Smooth muscle cell (in vitro differentiated cells): ENCODE results near the gene PTPN20. TPM values are rescaled to one million over a fixed set of nuclear protein-coding genes. Genes with fewer than 3 reads are reported as not detected.

ENCODE experiments used
- DNase-seq: peaks from one replicate; lab custom pipeline; 2025; ENCODE audit not compliant: unreplicated experiment; lab: John Stamatoyannopoulos, UW
- H2AFZ ChIP-seq: fragments of 200-600 bp; sonication (generic); 2 replicates; pipeline ENCODE4 v1.6.0; 2016; ENCODE audit warnings: antibody characterized with exemption, low read depth, mild to moderate bottlenecking
- H3F3A ChIP-seq: fragments of 200-600 bp; sonication (generic); 2 replicates; pipeline ENCODE4 v1.6.0; 2017; ENCODE audit warnings: antibody characterized with exemption, low read depth
- H3K27ac ChIP-seq: fragments of 200-600 bp; sonication (generic); 2 replicates; pipeline ENCODE4 v1.5.1; 2016; ENCODE audit warnings: low read depth, mild to moderate bottlenecking
- H3K27me3 ChIP-seq: fragments of 200-600 bp; sonication (generic); 2 replicates; pipeline ENCODE4 v1.6.1; 2016; ENCODE audit warnings: low read depth, mild to moderate bottlenecking
- H3K36me3 ChIP-seq: fragments of 200-600 bp; sonication (generic); 2 replicates; pipeline ENCODE4 v1.5.1; 2016; ENCODE audit warnings: low read depth
- H3K4me1 ChIP-seq: fragments of 200-600 bp; sonication (generic); 2 replicates; pipeline ENCODE4 v1.5.1; 2016; ENCODE audit warnings: low read depth
- H3K4me2 ChIP-seq: fragments of 200-600 bp; sonication (generic); 2 replicates; pipeline ENCODE4 v1.6.0; 2016; ENCODE audit warnings: mild to moderate bottlenecking
- H3K4me3 ChIP-seq: fragments of 200-600 bp; sonication (generic); 2 replicates; pipeline ENCODE4 v1.5.1; 2016; ENCODE audit warnings: mild to moderate bottlenecking
- H3K79me2 ChIP-seq: fragments of 200-600 bp; sonication (generic); 2 replicates; pipeline ENCODE4 v1.6.0; 2016; ENCODE audit warnings: low read depth, mild to moderate bottlenecking
- H3K9ac ChIP-seq: fragments of 200-600 bp; sonication (generic); 2 replicates; pipeline ENCODE4 v1.6.0; 2016; ENCODE audit warnings: low read depth
- H3K9me3 ChIP-seq: fragments of 200-600 bp; sonication (generic); replicated peaks from 2 replicates; pipeline ENCODE4 v1.5.1; 2016; ENCODE audit warnings: low read depth
- H4K20me1 ChIP-seq: fragments of 200-600 bp; sonication (generic); 2 replicates; pipeline ENCODE4 v1.6.0; 2016; ENCODE audit warnings: low read depth
- CTCF ChIP-seq: fragments of 200-600 bp; sonication (generic); IDR thresholded peaks from 2 replicates; pipeline ENCODE4 v1.5.1; 2017; ENCODE audit warnings: borderline replicate concordance, mild to moderate bottlenecking, antibody characterized with exemption; ENCODE audit not compliant: insufficient read depth, poor library complexity, severe bottlenecking
- WGBS: methylation state at CpG from one replicate; pipeline ENCODE4 v1.1.7; 2016; ENCODE audit warnings: low lambda C conversion rate; 5-methylcytosine and 5-hydroxymethylcytosine counted together
- polyA plus RNA-seq: library from polyadenylated mRNA; unstranded; fragments of >200 nt; fragmentation: Nextera tagmentation; extraction: Ambion mirVana; gene quantifications from 2 replicates; pipeline ENCODE4 v1.2.1, GENCODE V29; 2016
- total RNA-seq: library from RNA; depleted of rRNA; stranded (reverse); fragments of >200 nt; gene quantifications from 2 replicates; pipeline ENCODE4 v1.2.3, GENCODE V29; 2014

Gene PTPN20
- total and polyA plus RNA-seq, 2 experiments from 2014 or later, result not detected

DNA sequence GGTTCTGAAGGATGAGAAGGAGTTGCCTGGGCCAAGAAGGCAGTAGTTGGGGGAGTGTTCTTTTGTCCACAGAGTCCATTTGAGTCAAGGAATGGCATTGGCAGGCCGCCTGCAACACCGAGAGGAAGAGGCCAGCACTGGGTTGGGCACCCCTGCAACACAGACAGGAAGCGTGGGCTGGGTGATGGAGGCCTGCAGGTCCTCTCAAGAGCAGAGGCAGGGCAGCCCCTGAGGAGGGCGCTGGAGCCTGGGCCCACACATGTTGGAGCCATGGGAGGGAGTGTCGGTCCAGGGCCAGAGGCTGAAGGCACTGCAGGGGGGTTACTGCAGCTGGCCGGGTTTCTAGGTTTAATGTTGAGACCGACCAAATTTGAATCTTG, 137.3 kb downstream of the PTPN20 start:
- no peak overlapping the region for H3K9ac ChIP-seq

DNA sequence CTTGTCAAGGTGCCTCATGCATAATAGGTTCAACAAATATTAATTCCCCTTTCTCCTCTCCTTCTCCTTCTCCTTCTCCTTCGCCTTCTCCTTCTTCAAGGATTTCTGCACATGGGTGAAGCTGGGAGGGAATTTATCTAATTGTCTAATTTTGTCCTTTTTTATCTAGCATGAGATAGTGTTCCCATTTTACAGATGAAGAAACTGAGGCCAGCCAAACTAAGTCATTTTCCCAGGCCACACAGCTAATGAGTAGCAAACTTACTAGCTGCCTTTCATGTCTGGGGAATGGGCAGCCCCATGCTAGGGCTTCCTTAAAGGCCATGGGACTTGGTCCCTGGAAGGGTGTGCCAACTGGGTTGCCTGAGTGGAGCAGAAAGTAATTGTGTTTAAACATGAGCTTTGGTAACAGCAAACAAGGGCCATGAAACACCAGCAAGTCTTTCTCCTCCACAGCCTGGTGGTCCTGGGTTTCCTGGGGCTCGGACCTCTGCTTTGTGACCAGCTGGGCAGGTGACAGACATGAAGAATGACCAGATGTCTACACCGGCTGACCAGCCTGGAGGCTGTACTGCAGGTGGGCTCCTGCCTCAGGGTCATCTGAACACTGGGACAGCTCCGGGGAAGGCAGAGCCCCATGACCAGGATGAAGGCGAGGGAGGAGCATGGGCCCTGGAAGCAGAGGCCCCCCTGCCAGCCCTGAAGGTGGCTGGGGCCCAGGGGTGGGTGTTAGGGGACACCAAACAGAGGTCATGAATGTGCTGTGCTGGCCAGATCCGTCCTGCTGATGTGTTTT, 138.0 kb downstream of the PTPN20 start:
- no peak overlapping the region for H3K9ac ChIP-seq
- 86% methylated on average over 6 of the region's 6 CpGs for WGBS

More for the DNA sequence above, 137.3 kb downstream of the PTPN20 start:
- no peaks in the 10 kb centered on the region for H3K36me3 ChIP-seq
- 83% methylated on average over 7 of the region's 7 CpGs for WGBS
- H3K4me1 ChIP-seq, result no peaks in the 10 kb centered on the region
- H3K4me3 ChIP-seq, result no peak overlapping the region
- no peak overlapping the region for H2AFZ ChIP-seq
- no peaks in the 10 kb centered on the region for H3F3A ChIP-seq
- no peak overlapping the region for H3K4me2 ChIP-seq
- no peaks in the 10 kb centered on the region for H4K20me1 ChIP-seq
- H3K9me3 ChIP-seq, result no peaks in the 10 kb centered on the region
- DNase-seq, result no peak
- H3K27me3 ChIP-seq, result no peaks in the 10 kb centered on the region
- no peak overlapping the region for H3K27ac ChIP-seq
- no peaks in the 10 kb centered on the region for H3K79me2 ChIP-seq
- no peak for TF ChIP-seq CTCF

GRCh38 chr10:47049906-47050305, 138.7 kb downstream of the PTPN20 start:
- DNase-seq, result no peak
- no peaks in the 10 kb centered on the region for H4K20me1 ChIP-seq
- 92% methylated on average over 6 of the region's 6 CpGs for WGBS

More for the DNA sequence above, 138.0 kb downstream of the PTPN20 start:
- Histone ChIP-seq H3K27ac (no peak overlapping the region), H3K9me3 (no peaks in the 10 kb centered on the region), H2AFZ (no peak overlapping the region), H3K4me2 (no peak overlapping the region), H3K79me2 (no peaks in the 10 kb centered on the region), H4K20me1 (no peaks in the 10 kb centered on the region), H3F3A (no peaks in the 10 kb centered on the region), H3K4me1 (no peaks in the 10 kb centered on the region), H3K27me3 (no peaks in the 10 kb centered on the region), H3K4me3 (no peak overlapping the region), H3K36me3 (no peaks in the 10 kb centered on the region)
- TF ChIP-seq CTCF, result no peak
- no peak for DNase-seq

More at GRCh38 chr10:47049906-47050305, 138.7 kb downstream of the PTPN20 start:
- H3K36me3 ChIP-seq, result no peaks in the 10 kb centered on the region
- no peak overlapping the region for H3K4me3 ChIP-seq
- no peaks in the 10 kb centered on the region for H3K79me2 ChIP-seq
- H3K9me3 ChIP-seq, result no peaks in the 10 kb centered on the region
- no peaks in the 10 kb centered on the region for H3K4me1 ChIP-seq
- H3K27ac ChIP-seq, result no peak overlapping the region
- H2AFZ ChIP-seq, result no peak overlapping the region
- H3F3A ChIP-seq, result no peaks in the 10 kb centered on the region
- no peaks in the 10 kb centered on the region for H3K27me3 ChIP-seq
- H3K9ac ChIP-seq, result no peak overlapping the region
- no peak overlapping the region for H3K4me2 ChIP-seq
- TF ChIP-seq CTCF, result no peak
